ENCODE results near the gene SCARB1. TPM values are rescaled to one million over a fixed set of nuclear protein-coding genes. Genes with fewer than 3 reads are reported as not detected.
"Not testable (repeated sequence)": the region's sequence is repeated elsewhere in the genome, so short reads cannot be mapped to it uniquely, and the experiment has no call there.

The SCARB1 gene
- total RNA-seq (1.2 TPM), polyA plus RNA-seq (under 1 TPM; 0.52 to 0.81 (median 0.69) TPM)

- Histone ChIP-seq H3K9me3 (ENCODE audit: control insufficient read depth in 2 of 2, low read length in 2 of 2) (no peaks in the 10 kb centered on the region), H3K27ac (ENCODE audit: insufficient read depth, low read length, poor library complexity, severe bottlenecking) (no peak within 1 kb of the TSS), H3K4me3 (ENCODE audit: low read depth, low read length) (peak within 1 kb of the TSS; percentile 35), H3K4me1 (ENCODE audit: control insufficient read depth, insufficient read depth, low read length, poor library complexity, severe bottlenecking) (peaks cover 18% of the 10 kb centered on the region), H3K36me3 (ENCODE audit: control insufficient read depth, insufficient read depth, low read length) (no peaks in the 10 kb centered on the region), H3K27me3 (ENCODE audit: control insufficient read depth, insufficient read depth, low read length) (peaks cover 5% of the 10 kb centered on the region)
- ATAC-seq (ENCODE audit: low read depth in 2 of 2) (peak; percentile 78 to 83), DNase-seq (peak; percentile 63 to 81 (median 72))
- Mint-ChIP-seq H3K27me3 (peaks cover 21% of the 10 kb centered on the region), H3K4me1 (peaks cover 0 to 18% (median 4%) of the 10 kb centered on the region in 4 donors), H3K27ac (peak within 1 kb of the TSS; percentile 69 to 87 (median 77)), H3K4me3 (peak within 1 kb of the TSS; percentile 80 to 90 (median 85)), H3K36me3 (no peaks in the 10 kb centered on the region), H3K9me3 (no peaks in the 10 kb centered on the region)
Observed at GRCh38 chr12:124863416-124864325, at the start of gene SCARB1. TSS of gene SCARB1 (minus strand) at chr12:124863864. CDS start at chr12:124863720, 144 bp downstream.

GRCh38 chr12:124912529-124913287, 49.0 kb upstream of the SCARB1 start:
- peaks cover 47% of the 10 kb centered on the region for H3K4me1 ChIP-seq (ENCODE audit: control insufficient read depth, insufficient read depth, low read length, poor library complexity, severe bottlenecking)
- not testable (repeated sequence) for H3K27me3 ChIP-seq (ENCODE audit: control insufficient read depth, insufficient read depth, low read length); H3K9me3 ChIP-seq (ENCODE audit: control insufficient read depth in 2 of 2, low read length in 2 of 2); H3K27ac ChIP-seq (ENCODE audit: insufficient read depth, low read length, poor library complexity, severe bottlenecking); ATAC-seq (ENCODE audit: low read depth in 2 of 2); H3K9me3 Mint-ChIP-seq; DNase-seq
- Mint-ChIP-seq H3K36me3 (peaks cover 31% of the 10 kb centered on the region), H3K4me3 (peak overlapping the region; percentile 99 to 100 (median 100)), H3K27me3 (peaks cover 24% of the 10 kb centered on the region), H3K4me1 (peaks cover 22 to 73% (median 55%) of the 10 kb centered on the region in 4 donors), H3K27ac (peak overlapping the region in 2 of 3 donors; percentile 100)
- H3K36me3 ChIP-seq (ENCODE audit: control insufficient read depth, insufficient read depth, low read length) = peaks cover 23% of the 10 kb centered on the region
- peak overlapping the region; percentile 99 for H3K4me3 ChIP-seq (ENCODE audit: low read depth, low read length)

DNA sequence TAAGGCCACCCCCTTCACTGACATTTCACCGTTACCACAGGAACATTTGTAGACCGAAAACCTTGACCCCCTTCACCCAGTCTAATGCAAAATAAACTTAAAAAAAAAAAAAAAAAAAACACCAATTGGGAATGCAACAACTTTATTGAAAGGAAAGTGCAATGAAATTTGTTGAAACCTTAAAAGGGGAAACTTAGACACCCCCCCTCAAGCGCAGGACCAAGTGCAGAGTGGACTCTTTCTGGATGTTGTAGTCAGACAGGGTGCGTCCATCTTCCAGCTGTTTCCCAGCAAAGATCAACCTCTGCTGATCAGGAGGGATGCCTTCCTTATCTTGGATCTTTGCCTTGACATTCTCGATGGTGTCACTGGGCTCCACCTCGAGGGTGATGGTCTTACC, 47.9 kb upstream of the SCARB1 start:
- H3K4me3 Mint-ChIP-seq = peak overlapping the region; percentile 46 to 80 (median 66)
- H3K27ac ChIP-seq (ENCODE audit: insufficient read depth, low read length, poor library complexity, severe bottlenecking); H3K9me3 Mint-ChIP-seq; ATAC-seq (ENCODE audit: low read depth in 2 of 2); H3K27me3 ChIP-seq (ENCODE audit: control insufficient read depth, insufficient read depth, low read length); DNase-seq; H3K9me3 ChIP-seq (ENCODE audit: control insufficient read depth in 2 of 2, low read length in 2 of 2): not testable (repeated sequence)
- H3K27ac Mint-ChIP-seq = peak overlapping the region; percentile 44 to 82 (median 66)
- peaks cover 31% of the 10 kb centered on the region for H3K36me3 Mint-ChIP-seq
- H3K4me1 ChIP-seq (ENCODE audit: control insufficient read depth, insufficient read depth, low read length, poor library complexity, severe bottlenecking) = peaks cover 43% of the 10 kb centered on the region
- H3K4me1 Mint-ChIP-seq = peaks cover 28 to 65% (median 50%) of the 10 kb centered on the region in 4 donors
- peaks cover 15% of the 10 kb centered on the region for H3K27me3 Mint-ChIP-seq
- H3K4me3 ChIP-seq (ENCODE audit: low read depth, low read length) = peak overlapping the region; percentile 67
- peaks cover 23% of the 10 kb centered on the region for H3K36me3 ChIP-seq (ENCODE audit: control insufficient read depth, insufficient read depth, low read length)

DNA sequence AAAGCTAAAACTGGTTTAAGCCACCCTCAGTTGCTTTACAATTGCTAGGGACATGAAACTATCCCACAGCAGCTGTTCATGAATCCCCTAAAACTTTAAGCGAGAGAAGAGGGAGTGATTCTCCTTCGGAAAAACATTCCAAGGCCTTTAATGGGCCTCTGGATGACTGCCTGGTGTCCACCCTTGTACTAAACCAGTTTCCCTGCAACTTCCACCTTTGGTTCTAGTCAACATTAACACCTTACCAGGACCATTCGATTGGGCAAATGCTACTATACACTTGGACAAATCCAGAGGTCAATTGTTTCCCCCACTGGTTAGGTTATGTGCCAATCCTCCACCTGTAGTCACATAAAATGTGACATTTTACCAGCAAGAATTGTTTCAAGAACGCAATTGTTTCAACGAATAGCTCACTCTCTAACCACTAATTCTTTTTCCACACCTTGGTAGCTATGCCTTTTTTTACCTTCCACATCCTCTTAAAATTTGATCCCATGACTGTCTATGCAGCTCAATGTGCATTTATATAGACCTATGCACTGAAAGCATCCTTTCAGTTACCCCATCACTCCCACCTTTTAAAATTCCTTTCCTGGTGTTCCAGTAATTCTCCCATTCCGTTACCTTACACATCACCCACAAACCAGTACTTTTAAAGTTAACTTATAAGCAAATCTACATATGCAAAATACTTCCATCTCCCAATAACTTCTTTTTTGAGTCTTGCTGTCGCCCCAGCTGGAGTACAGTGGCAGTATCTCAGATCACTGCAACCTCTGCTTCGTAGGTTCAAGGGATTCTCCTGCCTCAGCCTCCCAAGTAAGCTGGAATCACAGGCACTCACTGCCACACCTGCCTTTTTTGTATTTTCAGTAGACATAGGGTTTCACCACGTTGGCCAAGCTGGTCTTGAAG, 47.2 kb upstream of the SCARB1 start:
- peak in 1 of 3 donors; percentile 36 for DNase-seq
- Histone ChIP-seq H3K4me3 (ENCODE audit: low read depth, low read length) (peak overlapping the region; percentile 67), H3K27ac (ENCODE audit: insufficient read depth, low read length, poor library complexity, severe bottlenecking) (peak overlapping the region; percentile 10)

DNA sequence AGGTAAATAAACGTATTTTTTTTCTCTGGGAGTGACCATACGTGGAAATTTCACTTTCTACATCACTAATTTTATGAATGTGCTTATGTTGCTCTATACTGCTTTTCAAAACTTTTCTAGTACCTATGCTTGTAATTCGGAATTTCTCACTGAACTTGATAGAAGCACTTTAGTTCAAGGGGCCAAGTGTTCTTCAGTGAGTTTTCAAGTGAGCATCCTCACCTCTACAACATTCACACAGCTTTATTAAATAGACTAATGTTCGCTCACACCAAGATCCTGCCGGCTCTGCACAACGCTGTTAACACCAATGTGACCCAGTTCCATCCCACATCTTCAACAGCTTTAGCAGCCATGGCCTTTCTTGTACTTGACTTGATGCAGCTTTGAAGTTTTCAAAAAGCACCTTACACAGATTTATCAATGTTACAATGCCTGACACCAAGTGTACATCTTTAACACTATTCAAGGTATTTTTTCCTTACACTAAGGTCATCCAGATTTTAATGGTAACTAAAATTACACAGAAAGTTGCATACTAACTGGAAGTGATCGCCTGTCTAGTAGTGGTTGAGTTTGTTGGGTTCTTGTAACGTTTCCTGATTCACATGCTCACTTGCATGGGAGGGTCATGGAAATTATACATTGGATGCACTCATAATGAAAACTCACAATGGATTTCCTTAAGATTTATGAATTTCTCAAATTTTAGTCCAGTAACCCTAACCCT, 46.3 kb upstream of the SCARB1 start:
- Histone ChIP-seq H3K4me3 (ENCODE audit: low read depth, low read length) (peak overlapping the region; percentile 67), H3K9me3 (ENCODE audit: control insufficient read depth in 2 of 2, low read length in 2 of 2) (no peaks in the 10 kb centered on the region), H3K27me3 (ENCODE audit: control insufficient read depth, insufficient read depth, low read length) (no peaks in the 10 kb centered on the region), H3K27ac (ENCODE audit: insufficient read depth, low read length, poor library complexity, severe bottlenecking) (peak overlapping the region; percentile 10), H3K36me3 (ENCODE audit: control insufficient read depth, insufficient read depth, low read length) (peaks cover 23% of the 10 kb centered on the region), H3K4me1 (ENCODE audit: control insufficient read depth, insufficient read depth, low read length, poor library complexity, severe bottlenecking) (peaks cover 30% of the 10 kb centered on the region)
- Mint-ChIP-seq H3K27me3 (peaks cover 20% of the 10 kb centered on the region), H3K36me3 (peaks cover 31% of the 10 kb centered on the region), H3K4me3 (peak overlapping the region; percentile 24 to 80 (median 48)), H3K27ac (peak overlapping the region in 1 of 3 donors; percentile 12), H3K4me1 (peaks cover 25 to 53% (median 45%) of the 10 kb centered on the region in 4 donors), H3K9me3 (peaks cover 0 to 9% (median 0%) of the 10 kb centered on the region in 7 donors)
- ATAC-seq (ENCODE audit: low read depth in 2 of 2) = no peak
- DNase-seq = no peak

More for the DNA sequence above, 47.2 kb upstream of the SCARB1 start:
- Mint-ChIP-seq H3K27me3 (peaks cover 18% of the 10 kb centered on the region), H3K27ac (peak overlapping the region; percentile 44 to 82 (median 66)), H3K36me3 (peaks cover 31% of the 10 kb centered on the region), H3K9me3 (peaks cover 0 to 9% (median 0%) of the 10 kb centered on the region in 7 donors), H3K4me1 (peaks cover 25 to 61% (median 48%) of the 10 kb centered on the region in 4 donors), H3K4me3 (peak overlapping the region; percentile 39 to 80 (median 66))
- Histone ChIP-seq H3K27me3 (ENCODE audit: control insufficient read depth, insufficient read depth, low read length) (no peaks in the 10 kb centered on the region), H3K36me3 (ENCODE audit: control insufficient read depth, insufficient read depth, low read length) (peaks cover 23% of the 10 kb centered on the region), H3K4me1 (ENCODE audit: control insufficient read depth, insufficient read depth, low read length, poor library complexity, severe bottlenecking) (peaks cover 38% of the 10 kb centered on the region), H3K9me3 (ENCODE audit: control insufficient read depth in 2 of 2, low read length in 2 of 2) (no peaks in the 10 kb centered on the region)
- ATAC-seq (ENCODE audit: low read depth in 2 of 2) = no peak

DNA sequence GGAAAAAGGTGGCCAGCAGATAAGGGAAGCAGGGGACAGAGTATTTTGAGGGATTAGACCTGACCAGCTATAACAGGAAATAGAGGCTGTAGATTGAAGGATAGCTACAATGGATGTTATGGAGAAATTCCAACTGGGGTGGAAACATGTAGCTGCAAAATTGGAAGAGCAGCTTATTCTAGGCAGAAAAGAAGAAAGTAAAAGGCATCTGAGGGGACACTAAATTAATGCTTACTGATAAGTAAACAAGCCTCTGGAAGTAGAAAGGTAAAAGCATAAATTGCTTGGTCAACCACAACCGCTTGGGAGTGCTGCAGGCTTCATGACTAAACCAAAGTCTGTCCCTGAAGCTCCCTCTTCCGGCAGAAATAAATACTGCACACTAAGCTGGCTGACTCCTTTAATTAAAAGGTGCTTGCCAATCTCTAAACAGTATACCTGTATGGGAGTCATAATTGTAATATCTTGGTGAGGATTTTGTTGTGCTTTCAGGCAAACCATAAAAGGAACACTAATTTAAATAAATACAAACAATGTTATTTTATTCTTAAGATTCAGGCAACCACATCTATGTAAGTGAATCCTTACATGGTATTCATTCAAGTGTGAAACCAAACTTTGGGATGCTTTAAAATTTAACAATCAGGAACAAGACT, 43.1 kb upstream of the SCARB1 start:
- Mint-ChIP-seq H3K9me3 (no peaks in the 10 kb centered on the region), H3K27ac (peak overlapping the region in 2 of 3 donors; percentile 28 to 80), H3K27me3 (peaks cover 5% of the 10 kb centered on the region), H3K36me3 (peaks cover 6% of the 10 kb centered on the region), H3K4me1 (peaks cover 19 to 30% (median 25%) of the 10 kb centered on the region in 4 donors), H3K4me3 (no peak overlapping the region)
- Histone ChIP-seq H3K9me3 (ENCODE audit: control insufficient read depth in 2 of 2, low read length in 2 of 2) (no peaks in the 10 kb centered on the region), H3K4me1 (ENCODE audit: control insufficient read depth, insufficient read depth, low read length, poor library complexity, severe bottlenecking) (peaks cover 23% of the 10 kb centered on the region), H3K36me3 (ENCODE audit: control insufficient read depth, insufficient read depth, low read length) (peaks cover 13% of the 10 kb centered on the region), H3K4me3 (ENCODE audit: low read depth, low read length) (no peak overlapping the region), H3K27ac (ENCODE audit: insufficient read depth, low read length, poor library complexity, severe bottlenecking) (no peak overlapping the region), H3K27me3 (ENCODE audit: control insufficient read depth, insufficient read depth, low read length) (no peaks in the 10 kb centered on the region)
- peak; percentile 93 to 95 for ATAC-seq (ENCODE audit: low read depth in 2 of 2)
- DNase-seq = peak; percentile 83 to 95 (median 91)
